Mucosa of descending colon (tissue), 3 donors: ENCODE measurements around the gene NR2E3. TPM values are rescaled to one million over a fixed set of nuclear protein-coding genes. Genes with fewer than 3 reads are reported as not detected.
A peak's percentile ranks its signal among the peaks of the same experiment; 100 is the strongest.

Experiments used
- ATAC-seq: fragments of 200-7000 bp; cut with Tn5 transposase; one replicate; pipeline ENCODE4 v1.9.1; 2020; ENCODE audit warnings: mild to moderate bottlenecking, moderate library complexity
- DNase-seq, 3 donors: peaks; one replicate each; pipeline ENCODE4 v3.0.0-alpha.2; 2020
- H3K36me3 ChIP-seq: fragments of 200-600 bp; one replicate; pipeline ENCODE4 v1.8.0; 2021; ENCODE audit warnings: low read depth, mild to moderate bottlenecking
- H3K4me1 ChIP-seq: fragments of 200-600 bp; one replicate; pipeline ENCODE4 v1.8.0; 2021; ENCODE audit warnings: low read depth, mild to moderate bottlenecking
- H3K4me3 ChIP-seq: fragments of 200-600 bp; one replicate; pipeline ENCODE4 v1.8.0; 2021; ENCODE audit warnings: mild to moderate bottlenecking
- H3K9me3 ChIP-seq: fragments of 200-600 bp; one replicate; pipeline ENCODE4 v1.8.0; 2021; ENCODE audit warnings: mild to moderate bottlenecking
- CTCF ChIP-seq: fragments of 200-600 bp; IDR thresholded peaks from one replicate; pipeline ENCODE4 v1.8.0; 2022; ENCODE audit warnings: antibody characterized with exemption, mild to moderate bottlenecking
- intact Hi-C, 2 donors: fragments of 100-400 bp; cut with DNase I in 1 of 2; cut with micrococcal nuclease in 1 of 2; formaldehyde crosslinking; loops; one replicate each; pipeline versions ENCODE4 v1.11.0 to v1.11.1; 2022; cut with DNase I, micrococcal nuclease
- total RNA-seq, 3 donors: library from RNA; stranded (reverse); fragmentation: NEBNext Ultra II Directional in 2 of 3; extraction: Animal tissue kit (Norgen Biotek cat#: 25700) in 2 of 3; gene quantifications; one replicate each; pipeline versions ENCODE4 v1.2.1 to v1.2.4, GENCODE V29; 2021 to 2023
- donor health status: DM: no; HTN: no; CAD: no; lungs with moderate emphysema.
- donor health status: DM: no; HTN: no; CAD: no.
- donor health status: DM: no; HTN: yes; CAD: no.

The NR2E3 gene
- total RNA-seq, 3 donors from 2014 or later, result 0.34 to 1.2 (median 0.60) TPM

- no peak for TF ChIP-seq CTCF
- no peak for DNase-seq
- no peak for ATAC-seq
These were observed 23.7 kb upstream of the NR2E3 start for GRCh38 chr15:71786673-71787072.

GRCh38 chr15:71788646-71789579 is 21.4 kb upstream of the NR2E3 start:
- no peak overlapping the region for H3K4me3 ChIP-seq
- no peak for ATAC-seq
- peaks cover 5% of the 10 kb centered on the region for H3K4me1 ChIP-seq
- no peak for TF ChIP-seq CTCF
- no peaks in the 10 kb centered on the region for H3K36me3 ChIP-seq
- no peak for DNase-seq
- intact Hi-C loops, result no loop called here
- H3K9me3 ChIP-seq, result no peaks in the 10 kb centered on the region

More at GRCh38 chr15:71786673-71787072, 23.7 kb upstream of the NR2E3 start:
- no peaks in the 10 kb centered on the region for H3K9me3 ChIP-seq
- intact Hi-C loops, result no loop called here
- H3K4me3 ChIP-seq, result no peak overlapping the region
- H3K4me1 ChIP-seq, result peaks cover 5% of the 10 kb centered on the region
- no peaks in the 10 kb centered on the region for H3K36me3 ChIP-seq

GRCh38 chr15:71789616-71790015 is 20.7 kb upstream of the NR2E3 start:
- ATAC-seq, result no peak
- no peaks in the 10 kb centered on the region for H3K9me3 ChIP-seq
- DNase-seq, result no peak
- H3K4me1 ChIP-seq, result peaks cover 5% of the 10 kb centered on the region
- H3K36me3 ChIP-seq, result no peaks in the 10 kb centered on the region
- intact Hi-C loops, result no loop called here
- TF ChIP-seq CTCF, result no peak
- no peak overlapping the region for H3K4me3 ChIP-seq

GRCh38 chr15:71790081-71790480 is 20.3 kb upstream of the NR2E3 start:
- no peaks in the 10 kb centered on the region for H3K9me3 ChIP-seq
- ATAC-seq (peak; percentile 60), DNase-seq (no peak)
- H3K4me1 ChIP-seq, result peaks cover 5% of the 10 kb centered on the region
- H3K4me3 ChIP-seq, result no peak overlapping the region
- intact Hi-C loops, result no loop called here
- no peak for TF ChIP-seq CTCF
- no peaks in the 10 kb centered on the region for H3K36me3 ChIP-seq

GRCh38 chr15:71791975-71792374 is 18.4 kb upstream of the NR2E3 start:
- DNase-seq, result no peak
- Histone ChIP-seq H3K9me3 (no peaks in the 10 kb centered on the region), H3K4me1 (peaks cover 5% of the 10 kb centered on the region), H3K4me3 (no peak overlapping the region), H3K36me3 (no peaks in the 10 kb centered on the region)
- TF ChIP-seq CTCF, result no peak
- ATAC-seq, result no peak
- intact Hi-C loops, result no loop called here
